Hepatocyte (in vitro differentiated cells): ENCODE measurements around the gene NEK1.

Experiments used
- EZH2 ChIP-seq: fragments of 200-600 bp; sonication (generic); IDR thresholded peaks from 2 replicates; pipeline ENCODE4 v1.6.1; 2016; ENCODE audit warnings: antibody characterized with exemption, mild to moderate bottlenecking, borderline replicate concordance
- TF ChIP-seq, protein P1 (sequence below): fragments of 200-600 bp; sonication (generic); IDR thresholded peaks from 2 replicates; pipeline ENCODE4 v1.5.1; 2016; ENCODE audit warnings: antibody characterized with exemption, mild to moderate bottlenecking; ENCODE audit not compliant: poor library complexity

GRCh38 chr4:169619518-169619957 is 7.2 kb upstream of the NEK1 start:
- TF ChIP-seq EZH2 = no peak
- TF ChIP-seq, protein P1, sequence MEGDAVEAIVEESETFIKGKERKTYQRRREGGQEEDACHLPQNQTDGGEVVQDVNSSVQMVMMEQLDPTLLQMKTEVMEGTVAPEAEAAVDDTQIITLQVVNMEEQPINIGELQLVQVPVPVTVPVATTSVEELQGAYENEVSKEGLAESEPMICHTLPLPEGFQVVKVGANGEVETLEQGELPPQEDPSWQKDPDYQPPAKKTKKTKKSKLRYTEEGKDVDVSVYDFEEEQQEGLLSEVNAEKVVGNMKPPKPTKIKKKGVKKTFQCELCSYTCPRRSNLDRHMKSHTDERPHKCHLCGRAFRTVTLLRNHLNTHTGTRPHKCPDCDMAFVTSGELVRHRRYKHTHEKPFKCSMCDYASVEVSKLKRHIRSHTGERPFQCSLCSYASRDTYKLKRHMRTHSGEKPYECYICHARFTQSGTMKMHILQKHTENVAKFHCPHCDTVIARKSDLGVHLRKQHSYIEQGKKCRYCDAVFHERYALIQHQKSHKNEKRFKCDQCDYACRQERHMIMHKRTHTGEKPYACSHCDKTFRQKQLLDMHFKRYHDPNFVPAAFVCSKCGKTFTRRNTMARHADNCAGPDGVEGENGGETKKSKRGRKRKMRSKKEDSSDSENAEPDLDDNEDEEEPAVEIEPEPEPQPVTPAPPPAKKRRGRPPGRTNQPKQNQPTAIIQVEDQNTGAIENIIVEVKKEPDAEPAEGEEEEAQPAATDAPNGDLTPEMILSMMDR = peak; percentile 61
